Sciatic nerve (tissue), 2 donors: Measurements from ENCODE around the gene MRPS18A. TPM values are rescaled to one million over a fixed set of nuclear protein-coding genes. Genes with fewer than 3 reads are reported as not detected.
A peak's percentile ranks its signal among the peaks of the same experiment; 100 is the strongest.
"Not testable (repeated sequence)": the region's sequence is repeated elsewhere in the genome, so short reads cannot be mapped to it uniquely, and the experiment has no call there.

Source experiments
- ATAC-seq: fragments of 200-7000 bp; cut with Tn5 transposase; one replicate; pipeline ENCODE4 v1.9.1; 2020; ENCODE audit warnings: mild to moderate bottlenecking, moderate library complexity
- DNase-seq: peaks from one replicate; pipeline ENCODE4 v3.0.0-alpha.2; 2020; ENCODE audit warnings: low spot score
- intact Hi-C: fragments of 100-400 bp; cut with DNase I; formaldehyde crosslinking; loops from one replicate; pipeline ENCODE4 v1.14.2; 2022
- total RNA-seq: library from RNA; stranded (reverse); fragmentation: NEBNext Ultra II Directional; extraction: Animal tissue kit (Norgen Biotek cat#: 25700); gene quantifications from one replicate; pipeline ENCODE4 v1.2.1, GENCODE V29; 2021
- donor health status: DM: no; HTN: no; CAD: no.
- donor health status: DM: no; HTN: no; CAD: no.

The MRPS18A gene
- total RNA-seq, 1 donor from 2014 or later: 29.7 TPM

GRCh38 chr6:43658161-43658560, 29.4 kb downstream of the MRPS18A start:
- DNase-seq (no peak), ATAC-seq (no peak)
- intact Hi-C loops: no loop called here

GRCh38 chr6:43657221-43657802, 30.3 kb downstream of the MRPS18A start:
- DNase-seq (no peak), ATAC-seq (no peak)
- intact Hi-C loops: no loop called here

- intact Hi-C loops, DNase-seq, ATAC-seq: not testable (repeated sequence)
These were observed 34.8 kb downstream of the MRPS18A start for GRCh38 chr6:43652822-43653221.

GRCh38 chr6:43648248-43648647, 39.3 kb downstream of the MRPS18A start:
- intact Hi-C loops: no loop called here
- no peak for ATAC-seq
- no peak for DNase-seq

- DNase-seq (no peak), ATAC-seq (no peak)
- intact Hi-C loops: no loop called here
These were observed 40.0 kb downstream of the MRPS18A start for GRCh38 chr6:43647613-43648012.

- intact Hi-C loops: no loop called here
- ATAC-seq (no peak), DNase-seq (no peak)
These were observed 42.0 kb downstream of the MRPS18A start for GRCh38 chr6:43645613-43645964.

GRCh38 chr6:43644940-43645612, 42.5 kb downstream of the MRPS18A start, which contains the start of gene RSPH9:
Gene RSPH9, plus strand, starts transcription at chr6:43645036. Its CDS starts 63 bp downstream, at chr6:43645099.
- intact Hi-C loops: no loop called here
- ATAC-seq: peak; percentile 91
- DNase-seq: peak; percentile 79

- intact Hi-C loops: no loop called here
- ATAC-seq: no peak
- DNase-seq: peak; percentile 44
These were observed 47.4 kb downstream of the MRPS18A start for GRCh38 chr6:43639984-43640800.

- ATAC-seq: no peak
- intact Hi-C loops: no loop called here
- no peak for DNase-seq
These were observed 51.3 kb downstream of the MRPS18A start for GRCh38 chr6:43636308-43636659.

- peak; percentile 88 for DNase-seq
- intact Hi-C loops: no loop called here
- peak; percentile 94 for ATAC-seq
These were observed 51.9 kb downstream of the MRPS18A start, which contains the start of gene MAD2L1BP for GRCh38 chr6:43635387-43636307. Gene MAD2L1BP, plus strand, starts transcription at chr6:43635840. Its CDS starts 36 bp downstream, at chr6:43635876.

GRCh38 chr6:43634702-43635303, 52.8 kb downstream of the MRPS18A start:
- DNase-seq (no peak), ATAC-seq (no peak)

GRCh38 chr6:43633002-43633401, 54.6 kb downstream of the MRPS18A start:
- DNase-seq, ATAC-seq, intact Hi-C loops: not testable (repeated sequence)

More at GRCh38 chr6:43634702-43635303, 52.8 kb downstream of the MRPS18A start:
- intact Hi-C loops: no loop called here

- ATAC-seq: no peak
- DNase-seq: no peak
- intact Hi-C loops: no loop called here
These were observed 56.5 kb downstream of the MRPS18A start for GRCh38 chr6:43630980-43631619.

GRCh38 chr6:43629505-43630300, 57.9 kb downstream of the MRPS18A start:
- peak; percentile 97 for DNase-seq
- intact Hi-C loops: no loop called here
- ATAC-seq: peak; percentile 95

GRCh38 chr6:43629104-43629504, 58.5 kb downstream of the MRPS18A start, which contains the start of gene GTPBP2:
Gene GTPBP2, minus strand, starts transcription at chr6:43629264. Its CDS starts 102 bp downstream, at chr6:43629162.
- ATAC-seq (peak; percentile 94), DNase-seq (peak; percentile 99)
- intact Hi-C loops: no loop called here

- no peak for ATAC-seq
- DNase-seq: peak; percentile 72
- intact Hi-C loops: no loop called here
These were observed 59.0 kb downstream of the MRPS18A start for GRCh38 chr6:43628393-43629103.
